MM.1S (cell line): ENCODE results near the gene DENND4B.

Experiments
- EZH2 ChIP-seq: fragments of 300-600 bp; sonication (generic); optimal IDR thresholded peaks from 2 replicates; pipeline ENCODE3; 2017; ENCODE audit warnings: low read depth, mild to moderate bottlenecking, antibody characterized with exemption, low read length, mixed read lengths
- TF ChIP-seq, protein P1 (sequence below): fragments of 300-600 bp; sonication (generic); IDR thresholded peaks from 2 replicates; pipeline ENCODE4 v1.5.1; 2016; ENCODE audit warnings: antibody characterized with exemption, low read length, mixed read lengths

- TF ChIP-seq, protein P1, sequence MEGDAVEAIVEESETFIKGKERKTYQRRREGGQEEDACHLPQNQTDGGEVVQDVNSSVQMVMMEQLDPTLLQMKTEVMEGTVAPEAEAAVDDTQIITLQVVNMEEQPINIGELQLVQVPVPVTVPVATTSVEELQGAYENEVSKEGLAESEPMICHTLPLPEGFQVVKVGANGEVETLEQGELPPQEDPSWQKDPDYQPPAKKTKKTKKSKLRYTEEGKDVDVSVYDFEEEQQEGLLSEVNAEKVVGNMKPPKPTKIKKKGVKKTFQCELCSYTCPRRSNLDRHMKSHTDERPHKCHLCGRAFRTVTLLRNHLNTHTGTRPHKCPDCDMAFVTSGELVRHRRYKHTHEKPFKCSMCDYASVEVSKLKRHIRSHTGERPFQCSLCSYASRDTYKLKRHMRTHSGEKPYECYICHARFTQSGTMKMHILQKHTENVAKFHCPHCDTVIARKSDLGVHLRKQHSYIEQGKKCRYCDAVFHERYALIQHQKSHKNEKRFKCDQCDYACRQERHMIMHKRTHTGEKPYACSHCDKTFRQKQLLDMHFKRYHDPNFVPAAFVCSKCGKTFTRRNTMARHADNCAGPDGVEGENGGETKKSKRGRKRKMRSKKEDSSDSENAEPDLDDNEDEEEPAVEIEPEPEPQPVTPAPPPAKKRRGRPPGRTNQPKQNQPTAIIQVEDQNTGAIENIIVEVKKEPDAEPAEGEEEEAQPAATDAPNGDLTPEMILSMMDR = no peak
- TF ChIP-seq EZH2 = no peak
These were observed 38.4 kb downstream of the DENND4B start for GRCh38 chr1:153908071-153908470.
